Stimulated activated CD4-positive, alpha-beta T cell treated with anti-CD3 and anti-CD28 coated beads, Interleukin-4, amount 100 ng/mL, for 48 hours (primary cell): Measurements from ENCODE around the gene FNDC8.
"Not testable (repeated sequence)": the region's sequence is repeated elsewhere in the genome, so short reads cannot be mapped to it uniquely, and the experiment has no call there.

Experiments used
- DNase-seq, 2 donors: peaks; one replicate each; pipeline ENCODE4 v3.0.0-alpha.2; 2020; ENCODE audit warnings: low read depth in 2 of 2

FNDC8 gene

GRCh38 chr17:35121315-35121714 lies at the start of gene FNDC8:
Gene FNDC8 (plus strand): TSS chr17:35121615. CDS start chr17:35121694, 79 bp downstream.
- no peak for DNase-seq

DNA sequence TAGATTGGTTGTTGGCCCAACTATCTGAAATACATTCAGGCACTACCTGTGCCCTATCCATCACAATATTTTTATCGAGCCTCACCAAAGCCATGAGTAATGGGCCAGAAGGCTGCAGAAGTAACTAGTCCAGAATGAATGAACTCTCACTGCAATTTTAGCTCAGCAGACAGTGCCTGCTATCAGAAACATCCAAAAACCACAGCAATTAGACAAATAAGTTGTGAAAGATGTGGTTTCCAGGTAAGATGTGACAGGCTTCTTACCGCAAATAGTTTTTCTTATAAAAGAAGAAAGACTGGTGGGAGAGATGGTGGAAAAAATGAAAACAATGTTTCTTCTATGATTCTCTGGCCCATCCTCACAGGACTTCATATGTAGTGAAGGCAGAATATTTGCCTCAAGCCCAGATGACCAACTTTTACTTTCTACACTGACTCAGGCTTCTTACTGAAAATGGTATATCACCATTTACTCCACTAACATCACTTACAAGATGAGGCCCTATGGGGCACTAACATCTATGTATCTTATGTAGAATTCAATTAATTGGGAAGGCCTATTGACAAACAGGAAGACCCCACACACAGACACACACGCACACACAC lies 48.1 kb upstream of the FNDC8 start:
- no peak for DNase-seq

- no peak for DNase-seq
Measured at GRCh38 chr17:35073991-35074627, 47.3 kb upstream of the FNDC8 start.

DNA sequence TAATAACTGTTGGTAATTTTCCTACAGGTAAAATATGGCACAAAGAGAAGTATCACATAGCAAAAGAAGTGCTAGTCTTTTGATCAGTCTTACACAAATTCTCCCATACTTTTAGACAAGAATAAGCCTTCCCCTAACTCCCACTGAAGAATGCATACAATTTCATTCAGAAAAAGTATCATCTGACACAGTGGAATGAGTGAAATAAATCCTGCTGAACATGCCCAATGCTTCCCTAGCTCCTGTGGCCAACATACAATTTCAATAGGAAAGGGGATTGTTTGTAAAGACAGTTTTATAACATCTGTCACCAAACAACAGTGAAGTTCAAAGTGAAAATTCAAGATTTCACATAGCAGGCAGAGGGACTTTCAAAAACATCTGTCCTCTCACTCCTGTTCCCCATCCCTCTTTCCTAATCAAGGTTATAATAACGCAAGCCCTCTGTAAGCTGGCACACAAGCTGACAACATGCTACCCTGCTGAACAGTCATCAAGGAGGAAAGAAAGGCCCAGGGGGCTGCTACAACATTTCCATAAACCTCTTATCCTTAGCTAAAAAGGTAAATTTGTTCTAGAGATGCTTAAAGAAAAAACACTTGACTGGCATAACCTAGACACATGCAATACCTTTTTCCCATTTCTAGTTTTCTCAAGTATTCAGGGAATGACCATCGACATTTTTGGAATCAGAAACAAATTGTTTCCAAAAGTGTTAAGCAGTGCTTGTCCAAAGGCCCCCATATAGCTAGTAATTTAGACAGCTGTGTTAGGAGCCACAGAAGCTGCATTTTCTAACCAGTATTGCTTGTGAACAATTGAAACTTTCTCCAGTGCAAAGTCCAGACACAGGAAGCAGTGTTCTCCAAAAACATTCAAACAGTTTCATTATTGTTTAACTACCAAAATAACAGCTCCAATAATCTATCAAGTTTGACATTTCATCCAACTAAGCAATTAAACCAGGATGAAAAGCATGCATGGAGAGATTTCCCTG lies 46.4 kb upstream of the FNDC8 start:
- DNase-seq = no peak

DNA sequence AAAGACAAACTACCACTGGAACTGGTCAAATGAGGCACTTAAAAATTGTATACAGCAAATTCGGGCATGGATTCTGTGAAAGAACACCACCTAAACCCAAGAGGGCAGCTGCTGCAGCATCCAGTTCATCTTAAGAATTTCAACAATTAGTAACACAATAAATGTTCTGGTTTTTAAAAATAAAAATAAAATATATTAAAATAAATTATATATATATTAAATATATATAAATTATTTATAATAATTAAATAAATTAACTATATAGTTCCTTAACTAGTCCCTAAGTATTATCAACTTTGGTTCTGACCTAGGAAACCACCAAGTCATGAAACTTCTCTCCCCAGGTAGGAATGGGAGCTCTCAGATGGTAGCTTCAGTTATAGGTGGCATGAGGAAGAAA lies 44.5 kb upstream of the FNDC8 start:
- DNase-seq = no peak

DNA sequence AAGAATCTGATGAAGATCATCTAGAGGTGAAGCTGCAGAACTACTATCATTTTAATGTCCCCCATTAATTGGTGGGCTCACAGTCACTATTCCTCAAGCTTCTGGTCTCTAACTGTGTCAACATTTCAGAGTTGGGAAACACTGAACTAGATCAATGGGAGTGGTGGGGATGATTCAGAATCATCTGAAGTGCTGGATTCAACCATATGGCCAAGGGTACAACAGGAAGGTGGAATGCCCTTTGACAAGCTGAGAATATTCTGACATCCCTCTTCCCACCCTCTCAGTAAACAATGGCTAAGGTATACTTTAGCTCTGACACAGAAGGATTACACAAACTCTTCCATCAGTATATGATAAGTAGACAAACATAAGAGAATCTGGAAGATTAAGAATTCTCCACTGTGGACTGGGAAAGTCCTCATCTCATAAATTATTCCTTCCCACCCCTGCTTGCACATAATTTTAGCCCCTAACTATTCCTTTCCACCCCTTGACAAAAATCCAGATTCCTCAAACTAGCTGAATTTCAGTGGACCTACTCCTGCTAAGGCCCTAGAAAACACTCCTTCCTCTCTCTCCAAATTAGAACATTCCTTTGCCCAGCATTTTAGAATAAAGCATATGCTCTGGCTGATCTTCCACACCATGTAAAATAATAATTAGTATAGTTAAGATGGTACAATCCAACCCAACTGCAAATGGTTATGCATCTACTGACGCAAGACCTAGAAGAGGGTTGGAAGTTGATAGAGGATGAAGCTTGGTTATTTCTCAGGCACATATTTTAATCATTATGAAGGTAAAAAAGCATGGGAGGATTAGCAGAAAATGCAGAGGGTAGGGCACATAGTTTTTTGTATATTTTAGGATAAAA lies 41.6 kb upstream of the FNDC8 start:
- no peak for DNase-seq

- no peak for DNase-seq
Measured at GRCh38 chr17:35080536-35080935, 40.9 kb upstream of the FNDC8 start.

GRCh38 chr17:35081638-35082037 lies 39.8 kb upstream of the FNDC8 start:
- DNase-seq = no peak

- no peak for DNase-seq
Measured at GRCh38 chr17:35082073-35082657, 39.2 kb upstream of the FNDC8 start.

GRCh38 chr17:35083071-35083470 lies 38.3 kb upstream of the FNDC8 start:
- no peak for DNase-seq

DNA sequence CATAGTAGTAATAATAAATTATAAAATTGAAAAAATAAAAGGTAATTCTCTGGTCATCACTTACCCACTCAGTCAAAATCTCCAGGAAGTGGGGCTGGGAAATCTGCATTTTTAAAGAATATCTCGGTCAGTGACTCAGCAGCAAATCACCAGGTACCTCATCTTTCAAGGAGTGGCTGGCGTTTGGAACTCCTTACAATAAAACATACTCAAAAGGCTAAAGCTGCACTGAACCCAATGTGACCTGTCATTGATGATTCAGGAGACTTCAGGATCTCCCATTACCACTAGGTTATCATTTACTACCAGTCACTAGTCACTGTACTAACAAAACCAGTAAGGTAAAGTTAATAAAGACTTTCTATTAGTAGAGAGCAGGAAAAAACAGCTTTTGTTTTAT lies 36.4 kb upstream of the FNDC8 start:
- no peak for DNase-seq

DNA sequence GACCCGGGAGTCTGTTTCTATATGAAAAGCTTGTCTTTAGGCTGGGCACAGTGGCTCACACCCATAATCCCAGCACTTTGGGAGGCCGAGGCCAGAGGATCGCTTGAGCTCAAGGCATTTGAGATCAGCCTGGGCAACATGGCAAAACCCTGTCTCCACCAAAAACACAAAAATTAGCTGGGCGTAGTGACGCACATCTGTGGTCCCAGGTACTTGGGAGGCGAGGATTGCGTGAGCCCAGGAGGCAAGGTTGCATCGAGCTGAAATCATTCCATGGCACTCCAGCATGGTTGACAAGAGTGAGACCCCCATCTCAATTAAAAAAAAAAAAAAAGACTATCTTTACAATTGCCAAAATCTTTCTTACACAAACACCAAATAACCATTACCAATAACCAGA lies 35.3 kb upstream of the FNDC8 start:
- DNase-seq = no peak

DNA sequence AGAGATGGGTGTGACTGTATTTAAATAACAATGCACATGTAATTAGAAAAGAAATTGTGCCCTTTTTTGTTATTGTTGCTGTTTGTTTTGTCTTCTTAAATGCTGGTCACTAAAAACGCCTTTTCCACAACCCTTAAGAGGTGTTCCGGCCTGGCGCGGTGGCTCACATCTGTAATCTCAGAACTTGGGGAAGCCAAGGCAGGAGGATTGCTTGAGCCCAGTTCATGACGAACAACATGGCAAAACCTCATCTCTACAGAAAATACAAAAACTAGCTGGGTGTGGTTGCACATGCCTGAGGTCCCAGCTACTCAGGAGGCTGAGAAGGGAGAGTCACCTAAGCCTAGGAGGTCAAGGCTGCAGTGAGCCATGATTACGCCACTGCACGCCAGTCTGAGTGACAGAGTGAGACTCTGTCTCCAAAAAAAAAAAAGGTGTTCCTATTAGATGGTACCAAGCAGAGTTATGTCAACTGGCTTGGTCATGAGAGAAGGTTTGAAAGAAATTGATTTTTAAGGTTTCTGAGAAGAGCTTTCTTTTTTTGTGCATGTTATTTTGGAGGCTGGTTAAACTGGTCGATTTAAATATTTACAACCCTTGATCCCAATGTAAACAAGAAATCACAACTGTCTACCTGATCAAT lies 34.4 kb upstream of the FNDC8 start:
- DNase-seq = no peak

- DNase-seq = no peak
Measured at GRCh38 chr17:35087731-35088355, 33.6 kb upstream of the FNDC8 start.

DNA sequence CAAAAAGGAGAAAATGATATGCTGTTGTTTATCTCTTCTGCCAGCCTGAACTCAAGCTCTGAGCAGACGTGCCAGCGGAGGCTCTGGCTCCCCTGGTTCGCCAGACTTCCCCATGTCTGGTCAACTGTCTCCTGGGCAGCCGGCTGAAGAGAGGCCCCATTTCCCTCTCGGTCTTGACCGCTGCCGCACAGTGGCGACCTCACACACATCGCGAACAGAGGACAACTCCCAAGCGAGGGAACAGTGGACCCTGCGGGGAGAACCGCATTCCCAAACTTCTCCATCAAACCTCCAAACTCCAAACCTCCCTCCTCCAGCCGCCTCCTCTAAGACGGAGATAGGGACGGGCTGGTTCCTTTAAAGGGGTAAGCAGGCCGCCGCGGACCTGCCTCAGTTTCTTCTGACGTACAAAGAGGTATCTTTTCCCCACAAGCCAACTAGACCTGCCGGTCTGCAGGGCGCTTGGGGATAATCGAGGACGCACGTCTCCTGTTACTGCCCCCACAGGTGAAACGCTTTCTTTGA lies 33.0 kb upstream of the FNDC8 start:
- no peak for DNase-seq

DNA sequence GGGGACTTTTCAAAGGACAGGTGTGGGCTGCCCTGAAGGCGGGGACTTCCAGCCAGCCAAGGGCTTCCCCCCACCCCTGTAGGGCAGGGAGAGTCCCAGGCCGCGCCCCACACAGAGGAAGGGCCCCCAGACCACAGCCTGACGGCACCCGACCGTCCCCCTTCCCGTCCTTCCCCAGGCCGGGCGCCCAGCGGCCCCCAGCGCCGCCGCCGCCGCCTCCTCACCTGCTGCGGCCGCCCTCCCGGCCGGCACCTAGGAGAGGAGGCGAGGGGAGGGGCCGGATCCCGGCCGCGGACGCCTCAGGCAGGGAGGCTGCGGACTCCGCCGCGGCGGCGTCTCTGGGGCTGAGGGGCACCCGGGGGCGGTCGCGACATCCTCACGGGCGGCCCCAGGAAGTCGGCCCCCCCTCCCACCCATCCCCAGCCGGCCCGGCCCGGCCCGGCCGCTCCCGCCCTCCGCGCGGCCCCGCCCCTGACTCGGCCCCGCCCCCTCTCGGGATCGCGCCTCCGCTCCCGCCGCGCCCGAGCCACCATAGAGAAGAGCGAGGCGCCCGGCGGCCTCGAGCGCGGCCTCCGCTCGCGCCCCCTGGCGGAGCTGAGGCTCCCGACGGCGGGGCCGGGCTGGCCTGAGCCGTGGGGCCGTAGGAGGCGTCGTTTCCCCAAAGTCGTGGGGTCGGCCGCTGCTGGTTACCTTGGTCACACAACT lies 32.4 kb upstream of the FNDC8 start:
- DNase-seq = peak; percentile 85 to 89

GRCh38 chr17:35089586-35090296 lies 31.7 kb upstream of the FNDC8 start:
- peak; percentile 38 to 43 for DNase-seq

- DNase-seq = not testable (repeated sequence)
Measured at GRCh38 chr17:35090707-35091106, 30.7 kb upstream of the FNDC8 start.

GRCh38 chr17:35094902-35095301 lies 26.5 kb upstream of the FNDC8 start:
- no peak for DNase-seq
